GM10266 (cell line): Measurements from ENCODE around the gene CRYBB1.
"Not testable (repeated sequence)": the region's sequence is repeated elsewhere in the genome, so short reads cannot be mapped to it uniquely, and the experiment has no call there.

ENCODE experiments used
- DNase-seq: peaks from one replicate; pipeline ENCODE4 v3.0.0; 2012; ENCODE audit errors: extremely low spot score
- TF ChIP-seq, protein P1 (sequence below): IDR thresholded peaks from 2 replicates; pipeline ENCODE4 v1.5.1; 2012; ENCODE audit warnings: mild to moderate bottlenecking, low read depth; ENCODE audit not compliant: control insufficient read depth, insufficient read depth; ENCODE audit errors: missing control alignments

The CRYBB1 gene

DNA sequence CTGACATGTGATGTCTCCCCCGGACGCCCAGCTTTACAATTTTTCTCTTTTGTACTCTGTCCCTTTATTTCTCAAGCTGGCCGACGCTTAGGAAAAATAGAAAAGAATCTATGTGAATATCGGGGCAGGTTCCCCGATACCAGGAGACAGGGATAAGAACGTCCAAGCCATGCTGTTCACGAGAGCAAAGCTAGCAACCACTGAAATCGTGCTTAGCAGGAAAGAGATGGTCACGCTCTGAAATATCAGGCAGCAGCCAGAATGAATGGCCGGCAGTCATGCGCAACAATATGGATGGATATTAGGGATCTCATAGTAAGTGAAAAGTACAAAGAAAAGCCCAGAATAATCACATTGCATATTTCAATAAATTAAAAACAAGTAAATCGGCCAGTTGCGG is 3.5 kb downstream of the CRYBB1 start:
- no peak for DNase-seq
- TF ChIP-seq, protein P1, sequence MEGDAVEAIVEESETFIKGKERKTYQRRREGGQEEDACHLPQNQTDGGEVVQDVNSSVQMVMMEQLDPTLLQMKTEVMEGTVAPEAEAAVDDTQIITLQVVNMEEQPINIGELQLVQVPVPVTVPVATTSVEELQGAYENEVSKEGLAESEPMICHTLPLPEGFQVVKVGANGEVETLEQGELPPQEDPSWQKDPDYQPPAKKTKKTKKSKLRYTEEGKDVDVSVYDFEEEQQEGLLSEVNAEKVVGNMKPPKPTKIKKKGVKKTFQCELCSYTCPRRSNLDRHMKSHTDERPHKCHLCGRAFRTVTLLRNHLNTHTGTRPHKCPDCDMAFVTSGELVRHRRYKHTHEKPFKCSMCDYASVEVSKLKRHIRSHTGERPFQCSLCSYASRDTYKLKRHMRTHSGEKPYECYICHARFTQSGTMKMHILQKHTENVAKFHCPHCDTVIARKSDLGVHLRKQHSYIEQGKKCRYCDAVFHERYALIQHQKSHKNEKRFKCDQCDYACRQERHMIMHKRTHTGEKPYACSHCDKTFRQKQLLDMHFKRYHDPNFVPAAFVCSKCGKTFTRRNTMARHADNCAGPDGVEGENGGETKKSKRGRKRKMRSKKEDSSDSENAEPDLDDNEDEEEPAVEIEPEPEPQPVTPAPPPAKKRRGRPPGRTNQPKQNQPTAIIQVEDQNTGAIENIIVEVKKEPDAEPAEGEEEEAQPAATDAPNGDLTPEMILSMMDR = no peak

DNA sequence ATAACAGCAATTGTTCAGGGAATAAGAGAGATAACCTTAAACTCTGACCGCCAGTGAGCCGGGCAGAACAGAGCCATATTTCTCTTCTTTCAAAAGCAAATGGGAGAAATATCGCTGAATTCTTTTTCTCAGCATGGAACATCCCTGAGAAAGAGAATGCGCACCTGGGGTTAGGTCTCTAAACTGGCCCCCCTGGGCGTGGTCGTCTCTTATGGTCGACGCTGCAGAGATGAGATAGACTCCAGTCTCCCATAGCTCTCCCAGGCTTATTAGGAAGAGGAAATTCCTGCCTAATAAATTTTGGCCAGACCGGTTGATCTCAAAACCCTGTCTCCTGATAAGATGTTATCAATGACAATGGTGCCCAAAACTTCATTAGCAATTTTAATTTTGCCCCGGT is 4.1 kb downstream of the CRYBB1 start:
- DNase-seq = not testable (repeated sequence)

DNA sequence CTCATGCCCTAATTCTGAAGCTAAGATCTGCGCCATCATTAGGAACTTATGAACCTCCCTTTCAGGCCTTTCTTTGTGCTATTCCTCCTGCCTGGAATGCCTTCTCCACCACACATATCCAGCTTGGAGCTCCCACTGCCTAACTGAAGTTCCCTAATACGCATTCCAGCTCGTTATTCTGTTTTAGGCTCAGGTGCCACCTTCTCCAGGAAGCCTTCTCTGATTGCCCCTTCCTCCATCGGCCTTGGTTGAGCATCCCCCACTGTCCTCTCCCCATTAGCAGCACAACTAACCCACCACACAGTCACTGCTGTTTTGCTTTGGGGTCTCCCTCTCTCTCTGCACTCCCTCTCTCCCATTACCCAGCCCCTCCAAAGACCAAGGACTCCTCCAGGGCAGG is 5.2 kb downstream of the CRYBB1 start:
- TF ChIP-seq, protein P1 = no peak
- DNase-seq = no peak

DNA sequence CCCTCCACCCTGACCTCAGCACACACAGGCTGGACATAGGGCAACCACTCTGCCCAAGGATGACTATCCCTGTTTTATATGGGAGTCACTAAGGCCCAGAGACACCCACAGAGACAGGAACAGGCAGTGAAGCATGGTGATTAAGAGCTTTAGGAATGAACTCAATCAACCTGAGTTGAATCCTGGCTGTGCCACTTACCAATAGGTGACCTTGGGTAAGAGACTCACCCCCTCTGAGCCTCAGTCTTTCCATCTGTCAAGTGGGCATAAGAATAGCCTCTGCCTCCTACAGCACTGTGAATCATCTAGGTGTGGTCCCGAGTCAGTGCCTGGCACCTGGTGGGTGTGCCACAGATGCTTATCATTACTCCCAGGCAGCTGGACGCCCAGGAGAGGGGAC is 6.8 kb downstream of the CRYBB1 start:
- TF ChIP-seq, protein P1 = no peak
- no peak for DNase-seq

DNA sequence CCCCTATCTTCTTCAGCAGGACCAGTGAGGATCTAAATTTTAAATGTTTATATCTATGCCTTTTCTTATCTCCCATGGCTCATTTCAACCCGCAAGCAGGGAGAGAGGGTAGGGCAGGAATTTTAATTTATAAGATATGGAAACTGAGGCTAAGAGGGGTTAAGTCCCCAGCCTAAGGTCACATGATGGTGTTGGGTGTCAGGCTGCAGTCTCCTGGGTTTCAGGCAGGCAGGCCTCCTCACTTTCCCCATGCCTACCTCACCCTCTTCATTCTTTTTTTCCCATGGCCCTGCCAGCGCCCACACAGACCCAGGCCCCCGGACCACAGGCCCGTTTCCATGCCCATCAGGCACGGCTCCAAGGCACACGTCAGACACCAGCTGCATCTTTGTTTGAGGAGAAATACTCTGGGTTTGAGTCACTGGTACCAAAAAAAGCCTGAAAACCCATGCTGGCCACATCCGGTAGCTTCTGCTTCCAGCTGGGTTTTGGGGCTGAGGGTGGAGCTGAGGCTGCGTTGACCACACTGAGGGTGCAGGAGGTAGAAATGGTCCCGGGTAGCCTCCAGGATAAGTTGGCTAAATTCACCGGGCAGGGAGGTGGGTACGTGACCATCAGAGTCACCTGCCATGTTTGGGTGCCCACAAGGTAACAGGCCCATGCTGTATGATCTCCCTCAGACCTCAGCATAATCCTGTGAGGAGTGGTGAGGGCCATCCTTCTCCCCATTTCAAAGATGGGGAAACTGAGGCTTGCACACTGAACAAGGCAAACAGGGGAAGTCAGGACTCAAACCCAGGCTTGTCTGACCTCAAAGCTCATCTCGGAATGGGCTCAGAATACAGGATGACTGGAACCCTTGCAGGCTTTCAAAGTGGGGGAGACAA is 7.5 kb downstream of the CRYBB1 start:
- peak; percentile 79 for DNase-seq
- TF ChIP-seq, protein P1 = no peak

DNA sequence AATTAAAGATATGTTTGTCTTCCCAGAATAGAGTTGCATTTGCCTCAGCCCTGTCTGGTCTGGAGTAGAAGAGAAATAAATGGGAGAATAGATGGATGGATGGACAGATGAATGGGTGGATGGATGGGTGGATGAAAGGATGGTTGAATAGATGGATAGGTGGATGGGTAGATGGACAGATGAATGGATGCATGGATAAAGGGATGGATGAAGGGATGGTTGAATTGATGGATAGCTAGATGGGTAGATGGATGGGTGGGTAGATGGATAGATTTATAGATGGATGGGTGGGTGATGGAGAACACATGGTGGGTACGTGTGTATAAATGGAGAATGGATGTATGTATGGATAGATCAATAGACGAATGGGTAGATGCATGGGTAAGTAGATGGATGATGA is 8.5 kb downstream of the CRYBB1 start:
- no peak for DNase-seq
- TF ChIP-seq, protein P1 = no peak

DNA sequence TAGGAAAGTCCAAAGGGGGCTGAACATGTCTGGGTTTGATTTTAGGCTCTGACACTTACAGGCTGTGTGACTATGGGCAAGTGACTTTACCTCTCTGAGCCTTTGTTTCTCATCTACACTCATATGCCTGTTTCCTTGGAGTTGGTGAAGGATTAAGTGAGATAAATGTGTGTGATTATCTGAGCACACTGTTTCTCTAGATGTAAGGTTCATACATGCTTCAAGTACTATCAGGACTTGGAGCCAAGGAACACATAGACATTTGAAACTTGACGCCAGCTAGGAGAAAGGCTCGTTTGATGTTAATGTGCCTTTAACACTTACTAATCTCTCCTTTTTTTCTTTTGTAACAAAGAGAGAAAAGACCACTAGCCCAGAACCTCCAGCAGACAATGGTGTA is 9.7 kb downstream of the CRYBB1 start:
- TF ChIP-seq, protein P1 = no peak

More for the DNA sequence above, 9.7 kb downstream of the CRYBB1 start:
- DNase-seq = no peak
